ENCODE measurements around the gene PRND. TPM values are rescaled to one million over a fixed set of nuclear protein-coding genes. Genes with fewer than 3 reads are reported as not detected.

The PRND gene
- total RNA-seq, 1 donor from 2014 or later, result not detected

DNA sequence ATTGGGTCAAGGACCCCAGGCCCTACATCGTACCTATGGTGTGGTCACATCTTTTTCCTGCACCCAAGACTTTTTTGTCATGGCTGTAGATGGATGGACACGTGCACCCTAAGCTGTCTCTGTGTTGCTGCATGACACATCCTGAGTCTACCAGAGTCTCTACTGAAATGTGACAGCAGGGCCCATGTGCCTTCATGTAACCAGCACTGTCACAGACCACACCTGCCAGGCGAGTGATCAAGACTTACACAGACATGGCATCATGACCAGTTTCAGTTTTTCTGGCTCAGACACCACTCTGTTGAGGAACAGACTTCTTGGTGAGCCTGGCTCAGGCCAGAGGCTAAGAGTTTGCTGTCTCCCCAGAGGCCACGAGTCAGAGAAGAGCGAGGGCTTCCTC, 7.6 kb downstream of the PRND start:
- Histone ChIP-seq H3K27me3 (ENCODE audit: control insufficient read depth, insufficient read depth, low read length) (no peaks in the 10 kb centered on the region), H3K36me3 (ENCODE audit: control insufficient read depth, insufficient read depth, low read length) (no peaks in the 10 kb centered on the region), H3K4me3 (ENCODE audit: low read depth, low read length) (no peak overlapping the region)
- TF ChIP-seq CTCF (IDR thresholded peaks at IDR 0.05; ENCODE audit: insufficient read depth, low read length, poor library complexity, severe bottlenecking), result no peak
- DNase-seq (ENCODE audit: low read depth), result no peak

DNA sequence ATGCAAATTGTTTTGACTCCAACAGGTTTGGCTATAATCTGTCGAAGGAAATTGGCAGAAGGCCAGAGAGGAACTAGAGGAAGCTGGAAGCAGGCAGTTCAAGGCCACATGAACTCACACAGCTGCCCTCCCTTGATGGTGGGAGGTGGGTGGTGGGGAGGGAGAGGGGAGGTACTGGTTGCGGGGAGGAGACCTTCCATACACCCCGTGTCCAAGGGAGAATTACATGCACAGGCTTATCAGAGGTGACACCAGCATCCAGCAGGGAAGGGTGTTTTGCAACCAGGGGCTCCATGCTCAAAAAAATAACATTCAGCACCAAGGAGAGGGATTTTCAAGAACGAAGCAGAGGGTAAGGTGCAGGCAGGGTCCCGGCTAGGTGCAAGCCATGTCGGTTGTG, 9.1 kb downstream of the PRND start:
- DNase-seq (ENCODE audit: low read depth), result no peak
- no peaks in the 10 kb centered on the region for H3K27me3 ChIP-seq (ENCODE audit: control insufficient read depth, insufficient read depth, low read length)
- no peaks in the 10 kb centered on the region for H3K36me3 ChIP-seq (ENCODE audit: control insufficient read depth, insufficient read depth, low read length)
- no peak for TF ChIP-seq CTCF (IDR thresholded peaks at IDR 0.05; ENCODE audit: insufficient read depth, low read length, poor library complexity, severe bottlenecking)
- H3K4me3 ChIP-seq (ENCODE audit: low read depth, low read length), result no peak overlapping the region

DNA sequence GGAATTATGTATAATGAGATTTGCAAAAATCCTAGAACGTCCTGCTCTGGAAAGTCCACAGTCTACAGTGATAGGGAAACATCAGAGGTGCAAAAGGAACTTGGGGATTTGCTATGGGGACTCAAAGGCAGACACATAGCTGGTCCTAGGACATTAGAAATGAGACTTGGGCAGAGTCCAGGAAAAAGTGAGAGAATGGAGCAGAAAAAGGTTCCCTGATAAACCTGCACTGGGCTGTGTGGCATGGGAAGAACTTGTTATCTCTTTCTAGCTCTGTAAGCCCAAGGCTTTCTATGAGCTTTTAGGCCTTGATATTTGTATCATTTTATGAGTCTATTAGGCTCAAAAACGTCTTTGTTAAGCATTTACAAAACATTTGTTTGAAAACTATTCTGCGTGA, 15.2 kb downstream of the PRND start:
- DNase-seq (ENCODE audit: low read depth), result no peak
- no peak overlapping the region for H3K4me3 ChIP-seq (ENCODE audit: low read depth, low read length)
- no peak for TF ChIP-seq CTCF (IDR thresholded peaks at IDR 0.05; ENCODE audit: insufficient read depth, low read length, poor library complexity, severe bottlenecking)
- no peaks in the 10 kb centered on the region for H3K27me3 ChIP-seq (ENCODE audit: control insufficient read depth, insufficient read depth, low read length)
- no peaks in the 10 kb centered on the region for H3K36me3 ChIP-seq (ENCODE audit: control insufficient read depth, insufficient read depth, low read length)

GRCh38 chr20:4737857-4738627, 16.3 kb downstream of the PRND start:
- no peak for TF ChIP-seq CTCF (IDR thresholded peaks at IDR 0.05; ENCODE audit: insufficient read depth, low read length, poor library complexity, severe bottlenecking)
- H3K4me3 ChIP-seq (ENCODE audit: low read depth, low read length), result no peak overlapping the region
- DNase-seq (ENCODE audit: low read depth), result no peak

DNA sequence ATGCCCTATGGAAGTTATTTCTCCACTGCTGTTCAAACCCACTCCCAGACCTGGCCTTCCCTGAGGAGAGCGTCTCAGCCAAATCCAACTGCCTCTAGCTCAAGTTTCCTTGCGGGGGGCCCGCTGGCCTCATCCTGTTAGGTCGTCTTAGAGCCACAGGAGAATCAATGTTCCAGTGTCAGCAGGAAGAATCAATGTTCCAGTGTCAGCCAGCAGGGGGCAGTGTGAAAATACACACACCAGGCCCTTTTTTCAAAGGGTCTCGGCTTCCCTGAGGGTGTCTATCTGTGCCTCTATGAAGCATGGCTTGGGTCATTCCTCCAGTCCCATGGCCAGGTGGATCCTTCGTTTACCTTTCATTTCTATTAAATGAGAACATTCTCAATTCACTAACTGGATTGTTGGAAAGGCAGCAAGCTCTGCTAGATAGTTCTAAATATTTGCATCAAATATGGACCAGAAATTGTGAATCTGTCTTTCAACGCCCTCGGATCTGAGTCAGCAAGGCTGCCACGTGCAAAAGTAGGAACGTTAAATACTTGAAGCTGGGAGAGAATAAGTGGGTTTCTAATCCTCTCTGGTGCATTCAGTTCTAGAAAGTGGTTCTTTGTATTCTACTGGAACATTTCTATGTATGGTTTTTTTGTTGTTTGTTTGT, 19.2 kb downstream of the PRND start:
- Histone ChIP-seq H3K36me3 (ENCODE audit: control insufficient read depth, insufficient read depth, low read length) (no peaks in the 10 kb centered on the region), H3K27me3 (ENCODE audit: control insufficient read depth, insufficient read depth, low read length) (no peaks in the 10 kb centered on the region), H3K4me3 (ENCODE audit: low read depth, low read length) (no peak overlapping the region)
- DNase-seq (ENCODE audit: low read depth), result no peak
- peak; percentile 72 for TF ChIP-seq CTCF (IDR thresholded peaks at IDR 0.05; ENCODE audit: insufficient read depth, low read length, poor library complexity, severe bottlenecking)

More at GRCh38 chr20:4737857-4738627, 16.3 kb downstream of the PRND start:
- Histone ChIP-seq H3K36me3 (ENCODE audit: control insufficient read depth, insufficient read depth, low read length) (no peaks in the 10 kb centered on the region), H3K27me3 (ENCODE audit: control insufficient read depth, insufficient read depth, low read length) (no peaks in the 10 kb centered on the region)

Measured in kidney epithelial cell (primary cell).